Lung (tissue), 12 donors: ENCODE measurements around the gene SH3PXD2A. TPM values are rescaled to one million over a fixed set of nuclear protein-coding genes. Genes with fewer than 3 reads are reported as not detected.

Experiments used
- ATAC-seq: fragments of 200-7000 bp; cut with Tn5 transposase; one replicate; pipeline ENCODE4 v1.9.1; 2020; ENCODE audit warnings: moderate number of reproducible peaks; ENCODE audit not compliant: insufficient read depth, low FRiP score
- DNase-seq, 3 donors: peaks; one replicate each; pipeline ENCODE4 v3.0.0-alpha.2; 2013 to 2017
- H3K27ac ChIP-seq, 2 donors: one replicate each; pipeline ENCODE4 v1.5.1; 2013; ENCODE audit warnings: mild to moderate bottlenecking in 2 of 2, moderate library complexity in 2 of 2, control low read depth in 1 of 2, inconsistent platforms in 1 of 2, low read depth in 1 of 2, low read length in 1 of 2
- H3K27me3 ChIP-seq, 3 donors: one replicate each; pipeline ENCODE4 v1.5.1; 2013; ENCODE audit warnings: low read length in 2 of 3; ENCODE audit not compliant: control insufficient read depth in 3 of 3, insufficient read depth in 3 of 3
- H3K36me3 ChIP-seq, 4 donors: one replicate each; pipeline ENCODE4 v1.5.1; 2013; ENCODE audit warnings: low read length in 4 of 4, mild to moderate bottlenecking in 1 of 4, moderate library complexity in 1 of 4; ENCODE audit not compliant: control insufficient read depth in 4 of 4, insufficient read depth in 4 of 4
- H3K4me1 ChIP-seq, 5 donors: one replicate each; pipeline ENCODE4 v1.5.1; 2013; ENCODE audit warnings: low read length in 5 of 5, mild to moderate bottlenecking in 2 of 5, moderate library complexity in 1 of 5; ENCODE audit not compliant: control insufficient read depth in 5 of 5, insufficient read depth in 5 of 5
- H3K4me3 ChIP-seq: one replicate; pipeline ENCODE4 v1.5.1; 2013; ENCODE audit warnings: mild to moderate bottlenecking, control low read depth, moderate library complexity
- H3K9ac ChIP-seq, 2 donors: one replicate each; pipeline ENCODE4 v1.5.1; 2013; ENCODE audit warnings: low read length in 2 of 2, control low read depth in 1 of 2; ENCODE audit not compliant: insufficient read depth in 1 of 2
- H3K9me3 ChIP-seq, 4 donors: one replicate each; pipeline ENCODE4 v1.5.1; 2013; ENCODE audit warnings: low read length in 3 of 4, mild to moderate bottlenecking in 1 of 4, moderate library complexity in 1 of 4; ENCODE audit not compliant: control insufficient read depth in 4 of 4, insufficient read depth in 3 of 4
- WGBS, 2 donors: extraction: QIAGEN DNeasy Blood & Tissue Kit; methylation state at CpG; one replicate each; pipeline ENCODE4 v1.1.7; 2013; 5-methylcytosine and 5-hydroxymethylcytosine counted together
- polyA plus RNA-seq, 2 donors: library from polyadenylated mRNA; stranded (reverse); fragments of 200-250 nt; gene quantifications; one replicate each; pipeline ENCODE4 v1.2.1, GENCODE V29; 2013
- total RNA-seq, 2 donors: library from RNA; depleted of rRNA in 1 of 2; stranded (reverse); fragments of >200 nt in 1 of 2; gene quantifications; one replicate each; pipeline ENCODE4 v1.2.1, GENCODE V29; 2014 to 2021
- TF ChIP-seq, protein P1 (sequence below): IDR thresholded peaks from 2 replicates; pipeline ENCODE4 v1.5.1; 2012; ENCODE audit warnings: mild to moderate bottlenecking; ENCODE audit errors: control extremely low read depth, extremely low read depth
- donor health status: control.
- donor health status: control.
- donor health status: Bipolar disorder and iron deficiency.
- donor health status: healthy.
- donor health status: DM: yes; HTN: yes; CAD: no.

The SH3PXD2A gene
- total and polyA plus RNA-seq, 4 donors = 9.9 to 53.2 (median 29.2) TPM

DNA sequence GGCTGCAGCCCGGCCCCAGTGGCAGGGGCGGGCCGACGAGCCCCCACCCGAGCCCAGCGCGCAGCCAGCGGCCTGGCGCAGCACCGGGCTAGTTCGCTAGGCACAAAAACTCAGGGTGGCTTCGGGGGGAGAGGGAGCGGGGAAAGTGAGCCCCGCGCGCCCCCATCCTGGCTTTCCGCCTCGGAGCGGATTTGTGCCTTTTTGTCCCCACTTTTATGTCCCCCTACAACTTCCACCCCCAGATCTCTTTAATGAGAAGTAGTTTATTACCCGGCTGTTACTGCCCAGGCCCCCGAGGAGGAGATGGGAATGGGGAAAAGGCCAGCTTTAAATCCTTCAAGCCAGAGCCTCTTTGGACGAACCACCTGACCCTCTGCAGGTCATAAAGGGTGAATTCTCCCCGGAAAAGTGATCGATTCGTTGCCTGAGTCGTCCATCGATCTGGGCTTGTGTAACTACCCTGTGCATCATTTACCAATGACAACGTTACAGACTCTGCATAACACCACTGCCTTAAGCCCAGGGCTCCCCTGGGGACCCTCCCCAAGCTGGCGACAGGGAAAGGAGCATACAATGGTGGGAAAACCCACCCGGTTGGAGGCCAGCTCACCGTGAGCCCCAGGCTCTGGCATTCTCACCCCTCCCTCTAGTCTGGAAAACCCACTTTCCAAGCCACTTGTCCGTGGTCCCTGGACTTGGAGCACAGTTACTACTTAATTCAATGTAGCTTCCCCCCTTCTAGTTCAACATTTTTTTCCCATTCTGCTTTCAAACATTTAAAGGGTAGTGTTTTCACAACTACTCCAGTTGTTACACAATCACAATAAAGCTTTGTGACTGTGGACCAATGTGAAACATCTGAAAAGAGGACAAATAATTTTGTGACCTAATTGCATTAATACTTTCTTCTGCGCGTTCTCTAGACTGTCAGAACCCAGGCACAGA is 748 bp upstream of the SH3PXD2A start:
- no peak overlapping the region for H3K27ac ChIP-seq
- ATAC-seq (no peak), DNase-seq (peak in 2 of 3 donors; percentile 43 to 62)
- H3K4me3 ChIP-seq = no peak overlapping the region
- H3K36me3 ChIP-seq = no peaks in the 10 kb centered on the region
- H3K4me1 ChIP-seq = peaks cover 18 to 41% (median 34%) of the 10 kb centered on the region in 5 donors
- no peaks in the 10 kb centered on the region for H3K27me3 ChIP-seq
- TF ChIP-seq, protein P1, sequence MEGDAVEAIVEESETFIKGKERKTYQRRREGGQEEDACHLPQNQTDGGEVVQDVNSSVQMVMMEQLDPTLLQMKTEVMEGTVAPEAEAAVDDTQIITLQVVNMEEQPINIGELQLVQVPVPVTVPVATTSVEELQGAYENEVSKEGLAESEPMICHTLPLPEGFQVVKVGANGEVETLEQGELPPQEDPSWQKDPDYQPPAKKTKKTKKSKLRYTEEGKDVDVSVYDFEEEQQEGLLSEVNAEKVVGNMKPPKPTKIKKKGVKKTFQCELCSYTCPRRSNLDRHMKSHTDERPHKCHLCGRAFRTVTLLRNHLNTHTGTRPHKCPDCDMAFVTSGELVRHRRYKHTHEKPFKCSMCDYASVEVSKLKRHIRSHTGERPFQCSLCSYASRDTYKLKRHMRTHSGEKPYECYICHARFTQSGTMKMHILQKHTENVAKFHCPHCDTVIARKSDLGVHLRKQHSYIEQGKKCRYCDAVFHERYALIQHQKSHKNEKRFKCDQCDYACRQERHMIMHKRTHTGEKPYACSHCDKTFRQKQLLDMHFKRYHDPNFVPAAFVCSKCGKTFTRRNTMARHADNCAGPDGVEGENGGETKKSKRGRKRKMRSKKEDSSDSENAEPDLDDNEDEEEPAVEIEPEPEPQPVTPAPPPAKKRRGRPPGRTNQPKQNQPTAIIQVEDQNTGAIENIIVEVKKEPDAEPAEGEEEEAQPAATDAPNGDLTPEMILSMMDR = no peak
- H3K9ac ChIP-seq = peak overlapping the region in 1 of 2 donors; percentile 55
- 17 to 20% methylated on average over 30 to 34 of the region's 34 CpGs for WGBS, 2 donors
- H3K9me3 ChIP-seq = no peaks in the 10 kb centered on the region

DNA sequence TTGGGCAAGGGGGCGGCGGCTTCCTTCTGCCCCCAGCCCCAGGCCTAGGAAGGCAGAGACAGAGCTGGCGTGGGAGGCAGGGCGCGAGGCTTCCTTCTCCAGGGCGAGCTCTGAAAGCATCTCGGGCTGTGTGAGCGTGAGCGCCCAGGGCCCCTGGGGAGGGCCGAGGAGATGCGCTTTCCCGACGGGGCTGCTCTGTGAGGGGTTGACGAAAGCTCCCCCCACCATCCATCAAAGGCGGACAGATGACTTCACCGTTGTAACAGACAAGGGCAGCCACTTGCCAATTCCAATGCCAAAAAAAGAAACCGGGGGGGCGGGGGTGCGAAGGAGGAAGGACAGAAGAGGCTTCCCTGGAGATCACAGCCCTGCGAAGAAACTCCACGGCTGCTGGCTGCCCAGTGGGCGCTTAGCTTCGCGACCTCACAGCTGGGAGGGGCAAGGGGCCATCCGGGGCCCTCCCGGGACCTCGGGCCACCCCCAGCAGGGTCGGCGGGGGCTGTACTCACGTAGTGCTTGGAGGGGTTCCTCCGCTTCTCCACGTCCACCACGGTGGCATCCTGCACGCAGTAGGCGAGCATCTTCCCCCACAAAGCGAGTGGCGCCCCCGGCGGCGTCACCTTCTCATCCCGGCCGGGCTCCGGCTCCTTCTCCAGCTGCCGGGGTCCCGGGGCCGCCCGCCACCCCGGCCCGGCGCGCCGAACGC is 537 bp downstream of the SH3PXD2A start:
- ATAC-seq = no peak
- Histone ChIP-seq H3K4me3 (peak overlapping the region; percentile 56), H3K36me3 (peaks cover 0 to 2% (median 0%) of the 10 kb centered on the region in 4 donors), H3K27me3 (no peaks in the 10 kb centered on the region), H3K9me3 (no peaks in the 10 kb centered on the region), H3K27ac (peak overlapping the region; percentile 67 to 85), H3K9ac (peak overlapping the region in 1 of 2 donors; percentile 69), H3K4me1 (peaks cover 18 to 54% (median 45%) of the 10 kb centered on the region in 5 donors)
- WGBS, 2 donors = 1% methylated on average over 41 to 53 of the region's 53 CpGs
- DNase-seq = peak in 2 of 3 donors; percentile 68 to 69
- TF ChIP-seq, protein P1 = no peak

DNA sequence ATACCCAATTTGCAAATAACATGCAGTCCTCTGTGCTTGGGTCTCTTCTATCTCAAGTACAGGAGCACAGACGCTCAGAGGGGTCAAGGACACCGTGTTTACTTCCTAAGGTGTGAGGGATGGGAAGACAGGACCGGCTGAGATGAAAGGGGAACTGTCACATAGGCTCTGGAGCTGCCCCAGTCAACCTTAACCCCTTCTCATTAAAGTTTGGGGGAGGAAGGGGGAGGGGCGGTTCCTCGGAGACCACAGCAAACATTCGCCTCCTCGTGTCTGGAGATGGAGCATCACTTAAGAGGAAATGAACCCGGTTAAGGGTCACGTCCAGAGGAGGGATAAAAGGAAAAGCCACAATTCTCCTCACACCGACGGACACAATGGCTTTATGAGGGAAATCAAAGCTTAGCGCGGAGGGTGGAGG is 1.1 kb downstream of the SH3PXD2A start:
- ATAC-seq (no peak), DNase-seq (peak; percentile 84 to 91 (median 87))
- Histone ChIP-seq H3K9me3 (no peaks in the 10 kb centered on the region), H3K4me1 (peaks cover 19 to 60% (median 45%) of the 10 kb centered on the region in 5 donors), H3K36me3 (peaks cover 0 to 2% (median 0%) of the 10 kb centered on the region in 4 donors), H3K27ac (peak overlapping the region; percentile 67 to 85), H3K9ac (peak overlapping the region in 1 of 2 donors; percentile 40), H3K27me3 (no peaks in the 10 kb centered on the region), H3K4me3 (peak overlapping the region; percentile 56)
- WGBS, 2 donors = 5% methylated on average over 13 of the region's 13 CpGs
- TF ChIP-seq, protein P1 = no peak
